ENCODE data around the gene TRPV6.

DNA sequence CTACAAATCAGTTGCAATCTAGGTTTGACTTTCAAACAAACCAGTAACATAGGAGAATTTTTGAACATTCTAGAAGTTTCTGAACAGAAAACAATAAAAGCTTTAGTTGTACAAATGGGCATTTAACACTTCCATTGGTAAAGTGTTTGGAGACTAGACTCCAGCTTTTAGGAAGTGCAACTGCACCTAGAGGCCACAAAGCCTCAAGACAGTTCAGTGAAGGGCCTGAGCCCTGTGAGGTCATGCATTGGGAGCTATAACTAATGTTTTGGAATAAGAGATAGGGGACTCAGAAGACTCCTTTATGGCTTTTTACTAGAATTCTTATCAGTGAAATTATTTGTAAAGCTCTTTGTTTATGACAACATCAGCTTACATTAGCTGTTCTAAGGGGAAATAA lies 33.6 kb downstream of the TRPV6 start:
- TF ChIP-seq POLR2AphosphoS5 (IDR thresholded peaks at IDR 0.05; ENCODE audit: low read depth, low read length) (no peak), TAF1 (IDR thresholded peaks at IDR 0.05; ENCODE audit: borderline replicate concordance, low read depth, low read length) (no peak)

Measured in GM12892 (cell line).